Central memory CD4-positive, alpha-beta T cell (primary cell): Measurements from ENCODE around the gene GRIK3.

Experiments used
- DNase-seq: peaks from one replicate; pipeline ENCODE4 v3.0.0; 2022

Gene GRIK3

GRCh38 chr1:37010011-37010410 lies 24.3 kb downstream of the GRIK3 start:
- no peak for DNase-seq

GRCh38 chr1:37009521-37009920 lies 24.8 kb downstream of the GRIK3 start:
- DNase-seq: no peak

DNA sequence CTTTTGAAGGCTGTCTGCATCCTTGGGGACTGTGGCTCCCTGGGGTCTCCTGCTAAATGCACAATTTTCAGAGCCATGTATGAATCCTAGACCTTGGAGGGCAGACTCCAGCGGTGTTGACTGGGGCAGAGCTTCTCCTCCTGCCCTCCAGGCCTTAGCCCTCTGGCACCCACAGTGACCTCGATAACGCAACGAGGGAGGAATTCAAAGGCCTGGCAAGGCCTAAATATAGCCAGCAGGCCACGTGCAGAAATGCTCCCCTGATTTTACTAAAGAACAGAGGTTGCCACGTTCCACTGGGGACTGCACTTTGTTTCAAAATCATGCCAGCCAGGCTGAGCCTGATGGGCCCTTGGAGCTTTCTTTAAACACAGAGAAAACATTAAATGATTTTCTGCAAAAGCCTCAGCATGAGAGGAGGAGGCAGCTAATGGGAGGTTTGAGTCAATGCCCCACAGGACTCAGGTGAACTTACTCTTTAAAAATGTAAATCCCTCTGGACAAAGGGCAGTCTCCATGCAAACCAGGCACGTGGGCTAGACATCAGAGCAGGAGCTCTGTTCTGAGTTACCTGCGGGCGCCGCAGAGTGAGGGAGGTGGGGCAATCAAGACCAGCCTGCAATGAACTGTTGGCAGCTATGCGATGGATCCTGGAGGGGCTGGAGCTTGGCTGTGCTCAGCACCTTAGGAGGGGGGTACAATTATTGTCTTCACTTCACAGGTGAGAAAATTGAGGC lies 28.0 kb downstream of the GRIK3 start:
- DNase-seq: no peak

- DNase-seq: no peak
These were observed 31.4 kb downstream of the GRIK3 start for GRCh38 chr1:37002898-37003297.

DNA sequence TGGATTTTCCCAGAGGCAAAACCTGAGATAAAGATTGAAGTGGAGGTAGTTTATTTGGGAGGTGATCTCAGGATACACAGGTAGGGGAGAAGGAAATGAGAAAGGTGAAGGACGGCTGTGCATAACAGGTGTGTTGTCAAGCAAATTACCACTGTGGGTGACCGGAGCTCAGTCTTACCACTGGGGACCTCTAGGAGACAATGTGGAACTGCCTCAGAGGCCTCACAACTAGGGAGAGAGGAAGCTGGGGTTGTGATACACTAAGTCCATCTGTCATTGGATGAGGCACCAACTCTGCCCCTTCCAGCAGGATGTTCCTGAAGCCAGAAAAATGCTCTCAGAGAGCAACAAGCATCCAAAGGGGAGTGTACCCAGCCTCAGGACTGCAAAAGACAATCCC lies 32.6 kb downstream of the GRIK3 start:
- DNase-seq: no peak

GRCh38 chr1:36996106-36996505 lies 38.2 kb downstream of the GRIK3 start:
- DNase-seq: no peak

- DNase-seq: no peak
These were observed 39.4 kb downstream of the GRIK3 start for GRCh38 chr1:36994868-36995267.

DNA sequence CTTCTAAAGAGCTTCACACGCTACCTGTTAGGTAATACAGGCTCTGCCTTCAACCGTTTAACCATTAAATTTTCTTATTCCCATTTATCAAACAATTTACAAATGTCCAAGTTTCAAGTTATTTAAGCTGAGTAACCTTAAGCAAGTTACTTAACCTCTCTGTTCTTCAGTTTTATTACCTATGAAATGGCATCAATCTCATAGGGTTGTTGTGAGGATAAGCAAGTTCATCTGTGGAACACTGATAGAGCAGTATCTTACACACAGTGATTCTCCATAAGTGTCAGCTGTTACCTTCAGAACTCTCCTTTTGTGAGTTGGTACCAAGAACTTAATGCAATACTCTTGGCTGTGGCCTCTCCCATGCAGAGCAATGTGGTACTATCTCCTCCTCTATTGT lies 40.0 kb downstream of the GRIK3 start:
- no peak for DNase-seq

- DNase-seq: no peak
These were observed 42.0 kb downstream of the GRIK3 start for GRCh38 chr1:36992139-36992943.

DNA sequence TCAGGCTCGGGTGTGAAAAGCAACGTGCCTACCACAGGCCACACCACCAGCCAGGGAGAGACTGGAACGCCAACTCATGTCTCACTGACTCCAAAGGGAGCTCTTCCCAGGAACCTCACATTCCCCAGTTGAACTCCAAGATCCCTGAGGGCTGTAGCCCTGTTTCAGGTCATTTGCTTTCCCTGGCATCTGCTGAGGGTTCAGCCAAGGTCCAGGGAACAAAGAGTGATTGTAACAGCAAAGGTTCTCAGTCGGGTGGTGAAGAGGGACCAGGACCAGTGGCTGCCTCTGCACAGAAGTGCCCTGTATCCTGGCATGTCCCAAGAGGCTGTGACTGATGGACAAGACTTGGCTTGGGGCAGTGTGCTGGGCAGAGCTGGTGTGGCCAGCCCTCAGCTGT lies 42.8 kb downstream of the GRIK3 start:
- no peak for DNase-seq

DNA sequence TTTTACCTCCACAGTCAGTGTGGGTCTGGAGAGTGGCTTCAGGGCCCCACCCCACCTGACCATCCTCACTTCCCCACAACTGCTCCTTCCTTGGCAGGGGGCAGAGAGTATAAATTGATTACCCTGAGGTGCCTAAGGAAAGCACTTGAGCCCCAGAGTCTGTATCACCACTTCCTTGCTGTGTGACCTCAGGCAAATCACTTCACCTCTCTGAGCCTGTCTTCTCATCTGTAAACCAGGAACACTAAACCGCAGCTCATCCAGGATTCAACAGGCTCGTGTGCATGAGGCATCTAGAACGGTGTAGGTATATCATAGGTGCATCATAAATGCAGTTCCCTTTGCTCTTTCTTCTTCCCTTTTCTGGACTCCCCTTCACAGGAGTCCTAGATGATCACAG lies 43.4 kb downstream of the GRIK3 start:
- no peak for DNase-seq

- no peak for DNase-seq
These were observed 45.1 kb downstream of the GRIK3 start for GRCh38 chr1:36989241-36989640.

GRCh38 chr1:36988741-36989193 lies 45.5 kb downstream of the GRIK3 start:
- DNase-seq: no peak

- DNase-seq: no peak
These were observed 46.0 kb downstream of the GRIK3 start for GRCh38 chr1:36988321-36988720.

- DNase-seq: no peak
These were observed 47.0 kb downstream of the GRIK3 start for GRCh38 chr1:36987276-36987675.

DNA sequence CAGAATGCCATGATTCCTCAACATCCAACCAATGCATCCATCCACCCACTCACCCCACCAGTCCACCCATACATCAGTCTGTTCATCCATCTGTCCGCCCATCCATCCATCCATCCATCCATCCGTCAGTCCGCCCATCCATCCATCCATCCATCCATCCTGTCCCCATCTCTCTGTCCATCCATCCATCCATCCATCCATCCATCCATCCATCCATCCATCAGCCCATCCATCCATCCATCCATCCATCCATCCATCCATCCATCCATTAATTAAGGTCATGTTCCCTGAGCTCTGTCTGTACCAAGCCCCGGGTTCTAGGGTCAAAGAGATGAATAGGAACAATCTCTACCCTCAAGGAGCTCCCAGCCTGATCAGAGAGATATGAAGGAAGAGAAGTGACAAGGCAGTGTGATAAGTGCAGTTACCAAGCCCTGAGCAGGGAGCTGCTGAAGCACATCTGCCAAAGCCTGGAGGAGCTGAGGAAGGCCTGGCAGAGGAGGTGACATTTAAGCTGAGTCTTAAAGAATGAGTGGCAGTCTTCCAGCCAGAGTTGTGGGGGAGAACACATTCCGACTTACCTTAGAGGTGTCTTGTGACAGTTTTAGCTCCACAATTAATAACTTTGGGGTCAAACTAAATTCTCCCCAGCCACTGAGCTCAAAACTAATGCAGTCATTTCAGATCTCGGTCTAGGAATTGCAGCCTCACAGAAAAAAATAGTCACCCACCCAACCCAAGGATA lies 47.9 kb downstream of the GRIK3 start:
- no peak for DNase-seq

GRCh38 chr1:36984675-36985074 lies 49.6 kb downstream of the GRIK3 start:
- DNase-seq: no peak

- DNase-seq: no peak
These were observed 50.3 kb downstream of the GRIK3 start for GRCh38 chr1:36984026-36984425.

DNA sequence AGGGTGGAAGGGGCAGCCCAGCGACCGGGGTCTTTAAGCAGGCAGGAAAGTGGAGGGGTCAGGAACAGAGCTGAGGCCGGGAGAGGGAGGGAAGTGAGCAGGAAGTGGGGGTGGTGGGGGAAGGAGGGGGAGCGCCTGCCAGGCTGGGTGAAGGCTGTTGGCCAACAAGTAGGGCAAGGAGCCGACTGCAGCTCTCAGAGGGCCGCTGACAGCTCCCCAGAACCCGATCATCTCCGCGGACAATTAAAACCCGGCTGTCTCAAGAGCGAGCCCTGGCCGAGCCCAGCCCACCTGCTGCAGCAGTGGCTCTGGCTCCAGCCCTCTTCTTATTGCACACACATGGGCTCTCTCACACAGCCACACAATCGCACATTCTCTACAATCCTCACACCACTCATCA lies 51.6 kb downstream of the GRIK3 start:
- DNase-seq: no peak

- DNase-seq: no peak
These were observed 52.3 kb downstream of the GRIK3 start for GRCh38 chr1:36981771-36982622.

DNA sequence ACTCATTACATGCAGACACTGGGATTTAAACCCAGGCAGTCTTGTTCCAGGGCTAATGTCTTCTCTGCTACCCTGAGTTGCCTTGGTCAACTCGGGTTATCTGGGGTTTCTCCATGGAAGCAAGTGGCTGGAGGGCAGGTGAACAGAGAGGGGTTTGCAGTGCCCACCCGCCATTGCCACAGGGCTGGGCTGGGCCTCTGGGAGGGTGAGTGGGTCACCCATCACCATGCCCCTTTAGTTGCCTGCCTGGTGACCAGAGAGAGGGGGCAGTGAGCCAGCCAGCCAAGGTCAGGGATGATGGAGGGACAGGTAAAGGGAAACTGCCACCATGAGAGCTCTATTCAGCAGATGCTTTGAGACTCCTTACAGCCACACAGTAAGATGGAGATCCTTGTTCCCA lies 53.2 kb downstream of the GRIK3 start:
- no peak for DNase-seq

- DNase-seq: no peak
These were observed 56.4 kb downstream of the GRIK3 start for GRCh38 chr1:36977731-36978406.
